ENCODE measurements around the gene UFSP2.

DNA sequence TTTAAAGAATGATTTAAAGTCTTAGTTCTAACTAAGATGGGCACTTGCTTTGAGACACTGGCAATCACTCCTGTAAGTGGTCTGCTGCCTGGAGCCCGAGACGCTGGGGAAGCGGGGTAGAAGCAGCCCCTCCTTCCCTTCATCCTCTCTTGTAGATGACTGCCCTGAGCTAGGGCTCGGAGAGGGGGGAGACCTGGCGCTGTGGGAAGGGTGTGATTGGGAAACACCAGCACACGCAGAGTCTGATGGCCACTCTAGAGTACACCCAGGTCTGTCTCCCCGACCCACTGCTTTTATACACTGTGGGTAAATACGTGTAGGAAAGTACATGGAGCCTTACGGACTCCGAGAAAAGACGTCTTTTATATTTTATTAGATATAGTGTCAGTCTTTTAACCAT lies 54.1 kb downstream of the UFSP2 start:
- TF ChIP-seq, protein P1, sequence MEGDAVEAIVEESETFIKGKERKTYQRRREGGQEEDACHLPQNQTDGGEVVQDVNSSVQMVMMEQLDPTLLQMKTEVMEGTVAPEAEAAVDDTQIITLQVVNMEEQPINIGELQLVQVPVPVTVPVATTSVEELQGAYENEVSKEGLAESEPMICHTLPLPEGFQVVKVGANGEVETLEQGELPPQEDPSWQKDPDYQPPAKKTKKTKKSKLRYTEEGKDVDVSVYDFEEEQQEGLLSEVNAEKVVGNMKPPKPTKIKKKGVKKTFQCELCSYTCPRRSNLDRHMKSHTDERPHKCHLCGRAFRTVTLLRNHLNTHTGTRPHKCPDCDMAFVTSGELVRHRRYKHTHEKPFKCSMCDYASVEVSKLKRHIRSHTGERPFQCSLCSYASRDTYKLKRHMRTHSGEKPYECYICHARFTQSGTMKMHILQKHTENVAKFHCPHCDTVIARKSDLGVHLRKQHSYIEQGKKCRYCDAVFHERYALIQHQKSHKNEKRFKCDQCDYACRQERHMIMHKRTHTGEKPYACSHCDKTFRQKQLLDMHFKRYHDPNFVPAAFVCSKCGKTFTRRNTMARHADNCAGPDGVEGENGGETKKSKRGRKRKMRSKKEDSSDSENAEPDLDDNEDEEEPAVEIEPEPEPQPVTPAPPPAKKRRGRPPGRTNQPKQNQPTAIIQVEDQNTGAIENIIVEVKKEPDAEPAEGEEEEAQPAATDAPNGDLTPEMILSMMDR (IDR thresholded peaks at IDR 0.05 in 4 of 5, conservative IDR thresholded peaks at IDR 0.05 in 1 of 5), result no peak
- no peak for TF ChIP-seq POLR2A (IDR thresholded peaks at IDR 0.05)

Measured in gastrocnemius medialis (tissue), 4 donors.